ENCODE results near the gene CIB4.

CIB4 gene

DNA sequence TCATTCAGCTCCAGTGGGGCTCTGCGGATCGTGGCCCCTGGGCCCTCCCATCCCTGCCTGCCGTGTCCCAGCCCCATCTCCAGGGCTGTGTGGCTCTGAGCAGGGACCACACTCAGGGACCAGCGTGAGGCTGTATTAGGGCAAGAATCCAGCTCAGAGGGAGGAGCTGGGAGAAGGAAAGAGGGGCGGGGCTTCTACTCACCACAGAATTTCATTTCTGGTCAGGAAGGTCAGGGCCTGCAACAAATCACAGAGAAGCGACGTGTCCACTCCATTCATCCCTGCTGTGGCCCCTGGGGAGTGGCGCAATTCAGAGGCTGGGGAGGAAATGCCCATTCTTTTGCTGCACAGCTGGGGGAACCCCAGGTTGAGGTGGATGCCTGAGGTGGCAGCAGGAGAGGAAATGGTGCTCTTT is 828 bp downstream of the CIB4 start:
- DNase-seq: peak; percentile 42

DNA sequence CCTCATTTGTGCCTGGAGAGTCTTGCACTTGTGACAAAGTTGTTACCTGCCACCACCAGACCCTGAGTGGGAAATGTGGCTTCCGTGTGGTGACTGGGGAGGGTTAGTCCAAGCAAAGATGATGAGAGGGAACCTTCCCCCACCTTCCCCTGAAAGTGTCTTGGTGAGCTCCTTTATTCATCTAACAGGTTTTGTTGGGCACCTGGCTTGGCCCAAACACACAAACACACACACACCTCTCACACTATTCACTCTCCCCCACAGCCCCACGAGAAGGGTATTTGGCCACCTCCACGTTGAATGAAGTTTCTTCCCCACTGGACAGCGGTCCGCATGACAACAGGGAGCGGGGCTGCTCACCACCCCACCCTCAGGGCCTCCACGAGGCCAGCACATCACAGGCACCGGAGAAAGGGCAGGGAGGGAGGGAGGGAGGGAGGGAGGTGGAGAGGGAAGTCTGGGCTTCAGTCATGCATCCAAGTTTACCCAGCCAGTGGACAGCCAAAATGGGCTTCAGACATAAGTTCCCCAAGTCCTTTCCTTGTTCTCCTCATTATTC is 1.4 kb downstream of the CIB4 start:
- DNase-seq: no peak

DNA sequence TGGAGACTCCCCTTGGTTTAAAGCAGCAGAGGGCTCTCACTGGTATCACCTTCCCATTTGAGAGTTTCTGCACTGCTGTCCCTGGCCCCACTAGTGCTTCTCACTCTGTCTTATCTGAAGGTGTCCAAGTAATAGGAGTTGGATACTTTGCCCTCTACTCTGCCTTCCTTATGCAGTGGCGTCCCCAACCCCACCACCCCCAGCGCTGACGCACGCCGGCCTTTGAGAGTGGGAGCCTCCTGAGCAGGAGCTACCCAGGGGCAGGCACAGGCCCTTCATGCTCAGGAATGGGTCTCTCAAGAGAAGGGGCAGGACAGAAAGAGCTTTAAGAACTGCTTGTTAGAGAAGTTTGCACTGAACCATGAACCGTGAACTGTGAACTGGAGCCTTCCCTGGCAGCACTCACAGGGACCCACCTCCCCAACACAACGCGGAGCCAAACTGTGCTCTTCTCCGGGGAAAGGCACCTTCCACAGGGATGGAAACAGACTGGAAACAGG is 3.3 kb downstream of the CIB4 start:
- no peak for DNase-seq

DNA sequence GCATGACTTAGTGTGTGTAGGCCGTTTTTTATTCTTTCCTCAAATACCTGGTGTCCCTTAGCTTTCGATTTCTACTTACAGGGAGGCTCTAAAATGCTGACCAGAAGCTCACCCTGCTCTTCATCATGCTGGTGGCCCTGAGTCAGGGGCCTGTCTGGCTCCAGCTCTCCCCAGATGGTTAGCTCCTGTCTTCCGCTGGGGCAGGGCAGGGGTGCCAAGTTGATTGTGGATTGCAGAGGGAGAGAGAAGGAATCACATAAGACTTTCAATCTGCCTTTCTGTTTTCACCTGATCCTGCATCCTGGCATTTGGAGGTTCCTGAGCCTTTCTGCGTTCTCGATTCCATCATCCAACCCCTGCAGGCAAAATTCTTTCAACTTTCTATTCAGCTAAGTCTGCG is 4.2 kb downstream of the CIB4 start:
- DNase-seq: no peak

DNA sequence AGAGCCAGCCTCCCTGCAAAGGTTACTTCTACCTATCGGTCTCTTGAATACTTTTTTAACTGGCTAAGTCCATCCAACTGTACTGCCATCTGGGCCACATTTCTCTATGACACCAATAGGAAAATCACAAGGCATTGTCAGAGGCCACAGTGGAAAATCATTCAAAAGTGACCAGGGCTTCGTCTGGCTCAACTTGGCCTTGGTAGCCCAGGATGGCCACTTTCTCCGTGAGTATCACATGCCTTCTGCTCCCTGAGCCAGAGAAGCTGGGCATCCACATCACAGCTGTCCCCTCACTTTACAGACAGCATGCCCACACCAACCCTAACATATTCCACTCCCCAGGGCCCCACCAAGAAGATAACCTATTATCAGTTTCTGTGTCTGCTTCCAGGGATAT is 5.8 kb downstream of the CIB4 start:
- DNase-seq: no peak

DNA sequence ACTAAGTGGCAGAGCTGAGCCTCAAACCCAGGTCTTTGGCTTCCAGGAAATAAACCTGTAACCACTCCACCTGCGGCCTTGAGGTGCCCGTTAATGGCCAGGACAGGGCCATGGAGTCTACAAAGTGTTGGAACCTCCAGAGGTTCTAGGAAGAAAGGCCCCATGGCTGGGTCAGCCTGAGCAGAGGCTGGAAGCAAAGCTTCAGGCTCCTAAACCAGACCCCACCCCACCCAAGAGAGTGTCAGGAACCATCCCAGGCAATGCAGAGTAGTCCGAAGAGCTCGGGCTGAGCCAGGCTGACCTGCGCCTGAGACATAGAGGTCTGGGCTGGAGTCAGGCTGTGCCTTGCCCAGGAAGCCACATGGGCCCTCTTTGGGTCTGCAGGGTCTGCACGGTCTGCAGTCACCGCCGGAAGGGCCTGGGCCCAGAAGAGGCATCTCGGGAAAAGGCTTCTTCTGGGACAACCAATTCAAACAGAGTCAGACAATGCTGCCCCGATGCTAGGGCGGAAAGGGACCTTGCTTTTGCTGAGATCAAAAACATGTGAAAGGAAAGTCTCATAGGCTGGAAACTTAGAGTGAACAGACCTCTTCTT is 6.4 kb downstream of the CIB4 start:
- DNase-seq: no peak

DNA sequence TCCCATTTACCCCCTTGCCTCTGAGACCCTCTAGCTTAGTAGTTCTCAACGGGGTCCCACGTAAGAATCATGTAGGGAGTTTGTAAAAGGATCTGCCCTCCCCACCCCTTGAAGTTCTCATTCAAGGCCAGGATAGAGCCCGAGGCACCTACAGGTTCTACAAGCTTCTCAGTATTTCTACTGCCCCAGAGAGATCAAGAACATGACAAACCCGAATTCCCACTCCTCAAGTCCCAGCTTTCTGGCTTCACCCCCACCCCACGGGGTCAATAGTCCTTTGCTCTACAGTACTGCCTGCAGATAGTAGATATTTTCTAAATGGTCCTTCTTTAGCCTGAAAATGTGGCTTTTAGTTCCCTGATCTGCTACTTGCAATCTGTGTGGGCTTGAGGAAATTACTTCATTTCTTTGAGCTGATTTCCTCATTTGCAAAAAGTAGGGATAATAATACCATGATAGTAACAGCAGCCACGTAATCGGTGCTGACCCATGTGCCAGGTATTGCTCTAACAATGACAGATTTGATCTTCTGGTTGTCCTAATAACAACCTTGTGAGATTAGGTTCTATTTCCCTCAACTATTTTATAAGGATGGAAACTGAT is 7.1 kb downstream of the CIB4 start:
- no peak for DNase-seq

DNA sequence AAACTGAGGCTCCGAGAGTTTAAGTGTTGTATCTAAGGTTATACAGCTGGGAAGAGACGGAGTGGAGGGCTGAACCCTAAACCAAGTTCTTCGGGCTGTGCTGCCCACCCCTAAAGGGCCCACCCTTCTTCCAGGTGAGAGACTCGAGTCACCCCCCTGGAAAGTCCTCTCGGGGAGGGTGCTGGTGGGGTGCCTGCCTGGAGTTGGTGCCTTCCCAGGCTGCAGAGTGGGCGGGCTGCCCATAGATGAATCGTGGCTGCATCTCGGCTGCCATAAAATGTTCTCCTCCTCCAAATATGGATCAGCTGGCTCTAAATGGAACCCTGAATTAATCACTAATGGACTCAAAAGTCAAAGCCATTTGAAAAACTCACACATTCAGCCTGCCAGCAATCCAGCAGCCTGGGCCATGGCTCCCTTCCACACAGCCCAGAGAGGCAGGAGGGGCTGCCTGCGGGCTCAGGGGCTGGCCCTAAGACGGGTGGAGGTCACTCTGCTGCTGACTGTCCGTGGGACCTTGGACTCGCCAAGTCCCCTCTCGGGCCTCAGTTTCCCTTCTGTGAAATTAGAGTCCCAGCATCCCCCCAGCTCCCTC is 7.7 kb downstream of the CIB4 start:
- DNase-seq: no peak

DNA sequence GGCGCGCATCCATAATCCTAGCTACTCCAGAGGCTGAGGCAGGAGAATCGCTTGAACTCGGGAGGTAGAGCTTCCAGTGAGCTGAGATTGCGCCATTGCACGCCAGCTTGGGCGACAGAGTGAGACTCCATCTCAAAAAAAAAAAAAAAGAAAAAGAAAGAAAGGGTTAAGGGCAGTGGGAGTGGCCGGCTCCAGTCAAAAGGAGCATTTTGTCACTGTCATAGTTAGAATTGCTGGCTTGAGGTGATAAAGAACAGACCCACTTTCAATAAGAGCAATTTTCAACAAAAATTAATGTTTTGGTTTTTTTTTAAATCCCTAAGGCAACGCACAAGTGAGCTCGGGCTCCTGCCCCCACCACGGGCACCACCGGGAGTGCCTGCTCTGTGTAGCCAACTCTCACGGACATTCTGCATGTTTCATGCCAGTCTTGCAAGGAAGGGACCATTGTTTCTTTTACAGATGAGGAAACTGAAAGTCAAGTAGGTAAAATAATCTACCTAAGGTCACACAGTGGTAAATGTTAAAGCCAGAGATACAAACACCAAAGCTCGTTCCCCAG is 8.5 kb downstream of the CIB4 start:
- no peak for DNase-seq

DNA sequence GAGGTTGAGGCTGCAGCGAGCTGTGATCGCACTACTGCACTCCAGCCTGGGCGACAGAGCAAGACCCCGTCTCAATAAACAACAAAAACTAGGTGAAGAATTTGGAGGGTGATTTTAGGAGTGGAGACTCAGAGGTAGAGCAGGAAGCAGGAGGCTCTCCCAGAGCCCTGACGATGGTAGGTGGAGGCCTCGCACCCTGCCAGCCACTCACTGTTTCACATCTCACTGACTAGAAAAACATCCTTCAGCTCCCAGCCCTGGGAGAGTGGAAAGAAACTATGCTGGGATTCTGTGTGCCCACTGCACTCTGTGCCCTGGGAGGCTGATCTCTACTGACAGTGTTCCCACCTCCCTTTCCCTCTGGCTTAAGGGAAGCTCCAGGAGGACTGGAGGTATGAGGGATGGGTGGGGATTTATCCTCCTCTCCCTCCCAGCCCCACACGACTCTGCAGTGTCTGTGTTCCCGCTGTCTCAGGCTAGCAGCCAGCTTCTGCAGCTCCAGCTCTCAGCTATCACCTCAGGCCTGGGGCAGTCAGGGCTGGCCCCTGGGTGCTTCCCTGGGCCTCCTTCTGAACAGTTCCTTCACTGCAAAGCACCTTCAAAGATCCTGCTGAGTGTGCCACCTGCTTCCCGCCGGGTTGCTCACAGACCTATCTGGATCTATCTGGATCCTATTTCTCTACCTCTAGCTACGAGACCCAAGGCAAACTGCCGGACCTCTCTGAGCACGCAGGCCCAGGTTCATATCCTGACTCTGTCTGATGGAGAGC is 9.6 kb downstream of the CIB4 start:
- no peak for DNase-seq

DNA sequence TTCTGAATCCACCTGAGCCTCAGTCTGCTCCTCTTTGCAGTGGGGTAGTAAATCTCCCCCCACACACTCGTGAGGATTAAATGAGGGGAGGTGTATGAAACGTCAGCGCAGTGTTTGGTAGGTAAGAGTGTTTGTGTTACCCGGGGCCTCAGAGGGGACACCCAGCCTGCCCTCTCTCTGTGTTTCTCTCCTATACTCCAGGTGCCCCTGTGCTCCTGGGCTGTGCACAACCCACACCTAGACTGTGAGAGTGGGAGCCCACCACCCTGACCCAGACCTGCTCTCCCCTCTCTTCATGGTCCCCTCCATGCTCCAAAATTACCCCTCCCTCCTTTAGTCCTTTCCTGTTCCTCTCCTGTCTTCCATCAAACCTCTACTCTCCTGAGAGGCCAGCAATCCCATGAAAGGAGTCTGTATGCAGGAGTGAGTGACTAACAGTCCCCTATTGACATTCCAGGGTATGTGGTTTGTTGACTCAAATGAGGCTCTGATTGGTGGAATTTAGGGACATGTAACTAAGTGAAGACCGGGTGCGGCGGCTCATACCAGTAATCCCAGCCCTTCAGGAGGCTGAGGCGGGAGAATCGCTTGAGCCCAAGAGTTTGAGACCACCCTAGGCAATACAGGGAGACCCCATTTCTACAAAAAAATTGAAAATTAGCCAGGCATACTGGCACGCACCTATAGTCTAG is 10.4 kb downstream of the CIB4 start:
- peak; percentile 37 for DNase-seq

DNA sequence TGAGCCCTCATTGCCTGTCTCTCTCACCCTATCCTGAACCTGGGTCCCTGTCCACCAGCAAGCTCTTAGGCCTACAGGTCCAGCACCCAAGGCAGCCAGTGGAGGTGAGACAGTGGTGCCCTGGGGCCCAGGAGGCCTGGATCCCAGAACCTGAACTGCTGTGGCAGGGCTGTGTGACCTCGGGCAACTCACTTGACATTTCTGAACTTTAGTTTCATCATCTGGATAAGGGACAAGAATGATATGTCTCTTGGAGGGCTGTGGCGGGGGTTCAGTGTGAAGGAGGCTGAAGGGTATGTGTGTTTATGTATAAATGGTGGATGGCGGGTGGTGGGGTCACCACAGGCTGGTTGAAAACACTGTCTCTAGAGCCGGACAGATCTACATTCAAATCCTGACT is 10.9 kb downstream of the CIB4 start:
- DNase-seq: no peak

DNA sequence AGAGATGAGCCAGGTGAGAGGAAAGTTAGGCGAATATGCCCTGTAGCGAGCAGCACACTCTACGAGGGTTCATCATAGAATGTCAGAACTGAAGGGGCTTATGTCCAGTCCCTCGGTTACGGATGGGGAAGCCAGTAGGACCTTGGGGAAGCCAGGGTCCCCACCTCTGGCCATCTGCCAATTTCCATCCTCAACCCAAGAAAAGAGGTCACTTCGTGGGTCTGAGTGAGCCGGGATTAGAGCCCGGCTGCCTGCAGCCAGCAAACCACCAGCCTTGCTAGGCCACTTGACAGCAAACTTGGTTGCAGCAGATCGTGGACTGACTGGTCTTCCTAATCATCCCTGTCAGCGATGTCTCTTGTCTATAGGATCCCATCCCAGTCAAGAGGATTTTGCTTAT is 11.4 kb downstream of the CIB4 start:
- DNase-seq: no peak

DNA sequence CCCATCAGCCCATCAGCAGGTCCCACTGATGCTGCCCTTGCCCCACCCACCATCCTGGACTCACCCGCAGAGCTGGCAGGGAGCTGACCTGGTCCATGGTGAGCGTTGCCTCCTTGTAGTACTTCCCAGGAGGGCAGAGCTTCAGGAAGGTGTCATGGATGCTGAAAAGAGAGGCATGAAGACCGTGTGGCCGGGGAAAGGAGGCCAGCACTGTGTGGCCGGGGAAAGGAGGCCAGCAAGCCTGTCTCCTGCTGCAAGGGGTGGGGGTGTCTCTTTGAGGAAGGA is 11.9 kb downstream of the CIB4 start:
- no peak for DNase-seq

DNA sequence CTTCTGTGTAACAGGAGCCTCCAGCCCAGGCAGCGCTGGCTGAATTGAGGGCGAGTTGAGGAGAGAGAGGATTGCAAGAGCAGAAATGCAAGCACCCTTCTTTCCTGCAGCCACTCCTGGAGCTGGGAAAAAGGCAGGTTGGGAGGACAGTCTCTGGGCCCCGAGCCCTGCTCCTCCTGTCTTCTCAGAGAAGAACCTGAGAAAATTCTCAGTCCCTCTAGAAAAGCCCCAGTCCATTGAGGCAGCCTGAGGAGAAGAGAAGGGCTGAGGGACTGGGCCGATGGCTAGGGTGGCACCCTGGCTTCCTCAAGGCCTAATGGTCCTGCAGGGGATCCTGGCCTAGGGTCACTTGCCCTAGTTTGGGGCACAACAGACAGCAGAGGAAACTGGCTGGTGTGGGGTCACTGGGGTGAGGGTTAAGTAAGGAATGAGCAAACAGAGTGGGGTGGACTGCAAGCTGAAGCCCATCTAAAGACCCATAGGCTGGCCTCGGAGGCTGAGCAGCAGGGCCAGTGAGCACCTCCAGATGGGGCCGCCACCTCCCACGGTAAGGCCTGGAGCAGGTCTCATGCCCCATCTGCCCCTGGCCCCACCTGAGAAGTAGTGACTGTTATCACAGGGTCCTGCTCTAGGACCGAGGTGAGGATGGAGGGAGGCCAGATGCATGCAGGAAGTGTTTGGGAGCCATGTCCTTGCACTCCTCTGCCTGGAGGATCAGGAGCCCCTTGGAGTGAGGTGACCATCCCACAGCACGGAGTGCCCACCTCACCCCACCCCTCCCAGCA is 12.4 kb downstream of the CIB4 start:
- DNase-seq: no peak

DNA sequence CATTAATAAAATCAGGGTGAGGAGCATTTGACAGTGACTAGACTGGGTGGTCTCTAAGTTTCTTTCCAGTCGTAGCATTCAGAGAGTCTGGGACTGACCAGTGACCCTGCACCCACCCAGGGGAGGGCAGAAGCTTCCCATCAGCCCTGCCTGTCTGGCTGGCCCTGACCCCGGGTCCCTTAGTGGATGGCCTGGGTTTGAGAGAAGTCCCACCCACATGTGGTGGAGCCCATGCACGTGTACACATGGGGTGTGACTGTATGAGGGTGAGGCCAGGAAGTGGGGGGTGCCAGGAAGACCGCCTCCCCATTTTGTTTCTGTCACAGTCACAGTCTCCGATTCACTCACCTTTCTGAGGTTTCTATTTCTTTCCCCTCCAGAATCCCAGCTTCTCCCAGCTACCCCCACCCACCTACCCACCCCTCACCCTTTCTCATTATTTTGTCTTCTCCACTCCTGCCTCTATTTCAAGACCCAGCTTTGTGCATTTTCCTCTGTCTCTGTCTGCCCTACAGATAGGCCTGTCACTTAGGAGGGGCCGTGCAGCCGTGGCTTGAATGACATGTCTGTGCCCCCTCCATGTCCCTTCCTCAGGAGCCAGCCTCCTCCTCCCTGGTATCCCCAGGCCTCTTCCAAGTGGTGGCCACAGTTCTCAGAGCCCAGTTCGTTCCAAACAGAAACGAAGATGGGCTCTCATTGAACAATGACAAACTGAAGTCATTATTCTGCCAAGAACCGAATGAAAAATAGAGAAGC is 13.6 kb downstream of the CIB4 start:
- no peak for DNase-seq

DNA sequence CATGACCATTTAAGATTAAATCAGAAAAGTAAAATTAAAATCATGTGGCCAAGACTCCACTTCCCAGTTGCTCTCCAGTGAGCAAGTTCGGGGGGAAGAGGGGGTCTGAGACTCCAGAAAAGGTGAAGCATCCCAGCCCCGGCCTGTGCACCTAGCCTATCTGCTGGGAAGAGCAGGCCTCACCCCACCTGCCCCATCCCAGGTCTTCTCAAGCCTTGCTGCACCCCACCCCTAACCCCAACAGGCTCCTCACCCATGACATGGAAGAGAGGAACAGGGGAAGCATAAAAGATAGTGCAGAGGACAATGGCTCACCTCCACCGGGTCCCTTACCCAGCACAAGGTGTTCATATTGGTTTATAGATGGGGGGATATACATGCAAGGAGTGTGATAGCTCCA is 14.6 kb downstream of the CIB4 start:
- DNase-seq: no peak

DNA sequence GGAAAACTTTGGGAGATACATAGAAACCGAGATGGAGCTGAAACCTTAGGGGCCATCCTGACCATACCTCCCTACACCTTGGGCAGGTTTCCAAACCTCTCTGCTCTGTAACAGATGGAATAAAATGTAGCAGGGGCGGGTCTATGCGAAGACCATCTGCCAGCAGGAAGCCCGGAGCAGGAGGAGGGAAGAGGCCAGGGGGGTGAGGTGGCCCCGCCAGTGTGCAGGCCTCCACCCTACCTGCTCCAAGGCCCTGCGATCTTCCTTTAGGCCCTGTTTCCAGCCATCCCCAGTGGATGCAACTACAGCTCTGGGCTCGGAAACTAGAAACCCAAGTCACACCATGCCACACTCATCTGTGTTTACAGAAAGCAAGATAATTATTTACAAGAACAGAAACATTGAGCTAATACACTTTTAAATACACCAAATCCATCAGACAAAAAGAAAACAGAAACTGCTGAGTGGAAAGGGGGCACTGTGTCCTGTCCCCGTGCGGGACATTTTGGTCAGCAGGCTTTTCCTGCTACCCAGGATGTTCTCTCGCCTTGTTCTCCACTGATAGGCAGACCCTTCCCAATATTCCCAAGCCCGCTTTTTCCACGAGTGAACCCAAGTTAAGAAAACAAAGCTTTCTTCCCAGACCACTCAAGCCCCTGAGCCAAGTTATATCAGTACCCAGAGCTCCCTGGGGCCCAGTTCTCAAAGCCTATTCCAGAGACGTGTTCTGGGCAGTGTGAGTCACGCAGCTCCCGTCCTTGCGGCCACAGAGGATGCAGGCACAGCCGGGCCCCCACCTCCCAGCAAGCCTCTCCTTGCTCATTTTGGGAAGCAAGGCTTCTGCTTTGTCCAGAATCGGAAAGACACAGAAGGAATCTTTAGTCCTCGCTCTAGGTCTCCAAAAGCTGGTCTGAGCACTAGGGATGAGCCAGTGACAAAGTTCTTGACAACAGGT is 17.3 kb downstream of the CIB4 start:
- peak; percentile 4 for DNase-seq

DNA sequence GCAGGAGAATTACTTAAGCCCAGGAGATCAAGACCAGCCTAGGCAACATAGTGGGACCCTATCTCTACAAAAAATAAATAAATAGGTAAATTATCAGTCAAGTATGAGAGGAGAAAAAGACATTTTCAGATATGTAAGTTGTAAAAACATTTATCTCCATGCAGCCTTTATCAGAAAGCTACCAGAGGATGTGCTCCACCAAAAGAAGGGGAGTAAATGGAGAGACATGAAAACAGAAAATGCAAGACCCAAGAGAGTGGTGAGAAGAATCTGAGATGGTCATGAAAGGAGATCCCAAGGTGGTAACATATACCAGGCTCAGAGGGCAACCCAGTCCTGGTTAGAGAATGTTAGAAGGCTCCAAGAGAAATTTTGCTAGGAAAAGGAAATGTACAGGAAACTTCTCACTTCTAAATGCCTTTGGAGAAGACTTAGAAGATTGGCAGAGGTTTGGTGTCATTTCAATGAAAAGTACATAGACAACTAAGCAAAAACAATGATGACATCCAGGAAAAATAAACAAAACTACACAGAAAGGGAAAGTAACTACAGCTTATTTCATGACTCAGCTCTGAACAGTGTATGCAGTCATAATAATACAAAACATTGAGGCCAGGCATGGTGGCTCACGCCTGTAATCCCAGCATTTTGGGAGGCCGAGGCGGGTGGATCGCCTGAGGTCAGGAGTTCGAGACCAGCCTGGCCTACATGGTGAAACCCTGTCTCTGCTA is 19.5 kb downstream of the CIB4 start:
- no peak for DNase-seq

Data from fibroblast of skin of scalp (primary cell).